Pancreas (tissue), 10 donors: ENCODE results near the gene SPIRE1. TPM values are rescaled to one million over a fixed set of nuclear protein-coding genes. Genes with fewer than 3 reads are reported as not detected.
A peak's percentile ranks its signal among the peaks of the same experiment; 100 is the strongest.

Experiments used
- ATAC-seq, 4 donors: fragments of 200-7000 bp; cut with Tn5 transposase; one replicate each; pipeline versions ENCODE4 v1.8.0 to v1.9.1; 2020; ENCODE audit warnings: mild to moderate bottlenecking in 4 of 4, moderate library complexity in 4 of 4
- DNase-seq, 6 donors: peaks; one replicate each; pipeline ENCODE4 v3.0.0-alpha.2; 2020
- FAIRE-seq: peaks from 2 replicates; lab custom pipeline; 2012; peaks lifted over from hg19 to GRCh38; lab: Jason Lieb, UNC
- H3K27ac ChIP-seq, 4 donors: fragments of 200-600 bp; sonication (generic); 1 replicate in 3 of 4; 2 replicates in 1 of 4; pipeline versions ENCODE4 v1.5.0 to v1.8.0; 2020
- H3K27me3 ChIP-seq, 4 donors: fragments of 200-600 bp; one replicate each; pipeline ENCODE4 v1.8.0; 2021
- H3K36me3 ChIP-seq, 3 donors: fragments of 200-600 bp; sonication (generic) in 1 of 3; one replicate each; pipeline versions ENCODE4 v1.5.0 to v1.8.0; 2020 to 2021
- H3K4me1 ChIP-seq, 3 donors: fragments of 200-600 bp; one replicate each; pipeline ENCODE4 v1.8.0; 2021
- H3K4me3 ChIP-seq, 4 donors: fragments of 200-600 bp; sonication (generic) in 2 of 4; one replicate each; pipeline versions ENCODE4 v1.5.0 to v1.8.0; 2020 to 2021
- H3K9me3 ChIP-seq, 4 donors: fragments of 200-600 bp; one replicate each; pipeline ENCODE4 v1.8.0; 2021
- CTCF ChIP-seq, 4 donors: fragments of 200-600 bp; sonication (generic) in 3 of 4; IDR thresholded peaks; one replicate each; pipeline versions ENCODE4 v1.5.0 to v1.8.0; 2021; ENCODE audit warnings: antibody characterized with exemption in 4 of 4
- WGBS, 2 donors: extraction: QIAGEN DNeasy Blood & Tissue Kit; methylation state at CpG; one replicate each; pipeline ENCODE4 v1.1.7; 2013; 5-methylcytosine and 5-hydroxymethylcytosine counted together
- intact Hi-C, 3 donors: fragments of 100-400 bp; cut with DNase I; formaldehyde crosslinking; loops; one replicate each; pipeline versions ENCODE4 v1.11.1 to v1.14.2; 2022
- polyA plus RNA-seq, 2 donors: library from polyadenylated mRNA; stranded (reverse); fragments of 200-250 nt; gene quantifications; one replicate each; pipeline ENCODE4 v1.2.3, GENCODE V29; 2013
- total RNA-seq, 6 donors: library from RNA; stranded (reverse); fragmentation: NEBNext Ultra II Directional in 4 of 6; extraction: Animal tissue kit (Norgen Biotek cat#: 25700) in 4 of 6; gene quantifications; one replicate each; pipeline versions ENCODE4 v1.2.1 to v1.2.4, GENCODE V29; 2021 to 2023
- donor health status: healthy with polysubstance abuse.
- donor health status: DM: no; HTN: no; CAD: no; lungs with moderate emphysema.
- donor health status: DM: no; HTN: no; CAD: no.
- donor health status: control.
- donor health status: control.
- donor health status: Bipolar disorder and iron deficiency.
- donor health status: DM: yes; HTN: yes; CAD: no.
- donor health status: DM: no; HTN: no; CAD: no.
- donor health status: DM: no; HTN: no; CAD: no.
- donor health status: DM: yes; HTN: yes; CAD: no.

Gene SPIRE1
- total and polyA plus RNA-seq, 8 donors = 2.9 to 17.6 (median 10.0) TPM

GRCh38 chr18:12595571-12596255, 62.2 kb downstream of the SPIRE1 start:
- no peak overlapping the region for H3K4me3 ChIP-seq
- intact Hi-C loops = no loop called here
- TF ChIP-seq CTCF (IDR thresholded peaks at IDR 0.05) = no peak
- peaks cover 0 to 22% (median 8%) of the 10 kb centered on the region in 3 donors for H3K4me1 ChIP-seq
- no peaks in the 10 kb centered on the region for H3K9me3 ChIP-seq
- DNase-seq = no peak
- peak in 1 of 4 donors; percentile 16 for ATAC-seq
- FAIRE-seq = no peak
- H3K27me3 ChIP-seq = no peaks in the 10 kb centered on the region
- H3K27ac ChIP-seq = no peak overlapping the region
- no peaks in the 10 kb centered on the region for H3K36me3 ChIP-seq

- no peak overlapping the region for H3K27ac ChIP-seq
- no peaks in the 10 kb centered on the region for H3K9me3 ChIP-seq
- no peak for TF ChIP-seq CTCF (IDR thresholded peaks at IDR 0.05)
- 86 to 87% methylated on average over 8 of the region's 8 CpGs for WGBS, 2 donors
- H3K4me3 ChIP-seq = no peak overlapping the region
- ATAC-seq (no peak), DNase-seq (no peak), FAIRE-seq (no peak)
- H3K36me3 ChIP-seq = no peaks in the 10 kb centered on the region
- intact Hi-C loops = no loop called here
- no peaks in the 10 kb centered on the region for H3K27me3 ChIP-seq
- peaks cover 8 to 28% (median 17%) of the 10 kb centered on the region in 3 donors for H3K4me1 ChIP-seq
These were observed 64.0 kb downstream of the SPIRE1 start for GRCh38 chr18:12593866-12594265.

- FAIRE-seq (no peak), ATAC-seq (no peak), DNase-seq (no peak)
- H3K36me3 ChIP-seq = no peaks in the 10 kb centered on the region
- TF ChIP-seq CTCF (IDR thresholded peaks at IDR 0.05) = no peak
- H3K27ac ChIP-seq = no peak overlapping the region
- 77 to 78% methylated on average over 5 of the region's 5 CpGs for WGBS, 2 donors
- intact Hi-C loops = no loop called here
- H3K4me3 ChIP-seq = no peak overlapping the region
- H3K27me3 ChIP-seq = no peaks in the 10 kb centered on the region
- peaks cover 13 to 28% (median 16%) of the 10 kb centered on the region in 3 donors for H3K4me1 ChIP-seq
- no peaks in the 10 kb centered on the region for H3K9me3 ChIP-seq
These were observed 65.2 kb downstream of the SPIRE1 start for GRCh38 chr18:12592597-12593127.

- Histone ChIP-seq H3K4me3 (no peak overlapping the region), H3K27ac (peak overlapping the region in 1 of 4 donors; percentile 75), H3K9me3 (no peaks in the 10 kb centered on the region), H3K36me3 (no peaks in the 10 kb centered on the region), H3K4me1 (peaks cover 12 to 30% (median 16%) of the 10 kb centered on the region in 3 donors), H3K27me3 (no peaks in the 10 kb centered on the region)
- peak; percentile 85 to 88 (median 87) for ATAC-seq
- TF ChIP-seq CTCF (IDR thresholded peaks at IDR 0.05) = no peak
- no peak for FAIRE-seq
- no peak for DNase-seq
- intact Hi-C loops = no loop called here
These were observed 68.5 kb downstream of the SPIRE1 start for GRCh38 chr18:12589448-12589847.

- DNase-seq = no peak
- Histone ChIP-seq H3K27me3 (no peaks in the 10 kb centered on the region), H3K4me3 (no peak overlapping the region), H3K4me1 (peaks cover 12 to 34% (median 16%) of the 10 kb centered on the region in 3 donors), H3K27ac (no peak overlapping the region), H3K9me3 (no peaks in the 10 kb centered on the region), H3K36me3 (no peaks in the 10 kb centered on the region)
- WGBS, 2 donors = 83 to 88% methylated on average over 1 of the region's 1 CpG
- TF ChIP-seq CTCF (IDR thresholded peaks at IDR 0.05) = no peak
- ATAC-seq = no peak
- intact Hi-C loops = no loop called here
- FAIRE-seq = no peak
These were observed 71.0 kb downstream of the SPIRE1 start for GRCh38 chr18:12586956-12587355.
